HG03060 (cell line): ENCODE results near the gene IRX4.

Experiments
- ATAC-seq: cut with Tn5 transposase; IDR thresholded peaks from one replicate; pipeline ENCODE4 v1.9.1; 2021; ENCODE audit warnings: low read depth, moderate number of reproducible peaks; ENCODE audit not compliant: unreplicated experiment

The IRX4 gene

GRCh38 chr5:1915316-1915715, 32.6 kb upstream of the IRX4 start:
- no peak for ATAC-seq

- ATAC-seq = no peak
Measured at GRCh38 chr5:1914471-1914870, 31.7 kb upstream of the IRX4 start.

DNA sequence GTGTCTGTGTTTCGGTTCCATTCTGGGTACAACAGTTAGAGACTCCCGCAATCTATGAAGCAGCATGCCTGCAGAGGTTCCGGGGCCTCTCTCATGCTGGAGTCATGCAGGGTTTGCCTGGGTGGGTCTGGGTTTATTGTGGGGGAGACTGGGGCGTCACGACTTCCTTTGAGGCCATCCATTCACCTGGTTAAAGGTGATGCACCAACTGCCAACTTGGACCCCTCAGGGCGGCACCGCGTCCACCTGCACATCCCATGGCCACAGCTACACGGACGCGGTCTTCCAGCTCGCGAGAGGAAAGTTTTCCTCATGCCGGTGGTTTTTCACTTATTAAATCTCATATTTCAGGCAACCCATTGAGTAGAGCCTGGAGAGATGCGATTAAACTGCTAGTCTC, 30.9 kb upstream of the IRX4 start:
- no peak for ATAC-seq

DNA sequence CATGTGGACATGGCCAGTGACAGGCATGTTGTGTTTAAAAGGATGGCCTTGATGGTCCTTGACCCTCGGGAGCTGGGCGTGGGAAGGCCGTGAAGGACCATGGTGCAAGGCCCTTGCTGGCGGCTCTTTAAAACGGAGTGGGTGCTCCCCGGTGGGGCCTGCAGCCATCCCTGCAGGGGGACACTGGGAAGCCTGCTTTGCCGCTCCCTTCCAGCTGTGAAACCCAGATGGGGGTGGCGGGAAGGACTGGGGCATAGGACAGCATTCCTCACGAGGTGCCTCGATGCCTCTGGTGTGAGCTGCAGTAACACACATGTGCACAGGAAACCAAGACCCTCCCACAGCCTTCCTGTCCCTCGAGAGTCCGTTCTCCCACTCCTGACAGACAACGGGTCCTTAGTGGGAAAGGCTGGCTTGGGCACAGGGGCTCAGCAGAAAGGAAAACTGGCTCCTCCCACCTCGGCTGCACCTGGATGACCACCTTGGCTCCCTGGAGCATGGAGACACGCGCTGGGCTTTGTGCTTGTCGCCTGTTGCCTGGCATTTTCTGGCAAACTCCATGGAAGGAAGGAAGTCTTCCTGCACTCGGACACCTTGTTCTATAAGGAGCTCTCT, 30.3 kb upstream of the IRX4 start:
- ATAC-seq = no peak

DNA sequence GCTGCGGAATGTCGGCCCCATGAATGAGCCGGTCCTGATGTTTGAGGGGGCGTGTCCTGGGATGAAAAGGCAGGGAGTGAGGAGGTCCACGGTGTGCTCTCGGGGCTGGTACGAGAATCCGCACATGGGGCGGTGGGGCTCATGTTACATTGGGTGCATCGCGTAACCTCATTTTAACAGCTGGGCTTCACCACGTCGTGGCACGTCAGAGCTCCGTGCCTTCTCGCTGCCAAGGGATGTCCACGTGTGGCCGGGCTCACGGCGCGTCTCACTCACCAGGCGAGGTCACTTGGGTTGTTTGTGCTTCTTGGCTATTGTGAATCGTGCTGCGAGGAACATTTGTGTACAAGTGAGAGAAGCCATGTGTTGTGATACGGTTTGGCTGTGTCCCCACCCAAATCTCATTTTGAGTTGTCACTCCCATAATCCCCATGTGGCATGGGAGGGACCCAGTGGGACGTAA, 29.1 kb upstream of the IRX4 start:
- ATAC-seq = no peak

- ATAC-seq = no peak
Measured at GRCh38 chr5:1910861-1911772, 28.4 kb upstream of the IRX4 start.

DNA sequence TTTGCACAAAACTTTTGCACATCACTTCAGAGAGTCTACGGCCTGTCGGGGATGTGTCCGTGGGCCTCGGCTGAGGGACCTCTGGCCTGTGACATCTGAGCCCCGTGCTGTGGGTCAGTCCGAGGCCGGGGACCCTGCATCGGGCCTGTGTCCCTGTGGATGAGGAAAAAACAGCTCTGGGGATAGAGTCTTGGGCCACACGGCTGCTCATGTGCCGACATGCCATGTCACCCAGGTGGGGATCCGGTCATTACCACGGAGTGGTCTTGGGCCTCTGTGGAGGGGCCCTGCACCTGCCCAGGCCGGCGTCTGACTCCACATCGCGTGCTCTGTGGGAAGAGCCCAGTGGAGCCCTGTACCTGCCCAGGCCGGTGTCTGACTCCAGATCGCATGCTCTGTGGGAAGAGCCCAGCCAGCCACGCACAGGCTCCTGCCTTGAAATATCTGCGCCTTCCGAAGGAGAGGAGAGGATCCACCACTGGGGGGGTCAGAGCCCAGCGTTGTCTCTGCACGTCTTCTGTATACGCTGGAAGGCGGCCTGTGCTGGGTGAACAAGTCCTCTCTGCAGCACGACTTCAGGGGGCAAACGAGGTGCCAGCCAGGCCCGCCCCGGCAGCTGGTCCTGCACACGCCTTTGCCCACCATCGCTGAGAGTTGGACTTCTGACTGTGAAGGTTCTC, 27.5 kb upstream of the IRX4 start:
- ATAC-seq = no peak

GRCh38 chr5:1909346-1909985, 26.7 kb upstream of the IRX4 start:
- ATAC-seq = no peak

DNA sequence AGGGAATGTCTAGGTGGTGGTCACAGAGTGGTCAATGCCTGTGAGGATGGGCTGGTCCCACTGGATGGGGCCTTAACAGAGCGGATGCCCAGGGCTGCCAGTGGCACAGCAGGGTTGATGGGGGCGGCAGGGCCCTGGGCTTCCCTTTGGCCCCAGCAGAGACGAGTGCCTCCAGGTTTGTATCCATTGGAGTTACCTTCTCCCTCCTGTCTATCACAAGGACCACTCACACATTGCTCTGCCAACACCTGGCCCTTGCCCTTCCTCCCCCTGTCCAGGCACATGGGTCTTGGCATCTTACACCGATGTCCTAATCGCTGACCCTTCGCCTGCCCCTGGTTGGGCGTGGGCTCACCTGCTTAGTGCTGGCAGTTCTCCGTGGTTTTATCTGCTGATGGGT, 26.2 kb upstream of the IRX4 start:
- no peak for ATAC-seq

- no peak for ATAC-seq
Measured at GRCh38 chr5:1907616-1908015, 24.9 kb upstream of the IRX4 start.

DNA sequence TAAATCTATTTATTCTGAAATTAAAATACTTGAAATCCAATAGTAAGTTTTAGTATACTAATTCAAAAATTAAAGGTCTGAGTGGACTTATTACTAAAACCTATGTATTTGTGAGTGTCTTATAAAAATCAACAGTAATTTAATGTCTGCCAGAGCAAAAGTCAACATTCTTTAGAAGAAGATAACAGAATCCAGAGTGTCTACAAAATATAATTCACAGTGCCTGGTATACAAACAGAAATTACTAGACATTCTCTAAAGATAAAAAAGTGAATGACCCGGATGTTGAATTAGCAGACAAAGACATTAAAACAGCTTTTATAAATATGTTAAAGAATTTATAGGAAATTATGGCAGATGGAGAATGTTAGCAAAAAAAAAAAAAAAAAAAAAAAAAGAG, 22.4 kb upstream of the IRX4 start:
- no peak for ATAC-seq

DNA sequence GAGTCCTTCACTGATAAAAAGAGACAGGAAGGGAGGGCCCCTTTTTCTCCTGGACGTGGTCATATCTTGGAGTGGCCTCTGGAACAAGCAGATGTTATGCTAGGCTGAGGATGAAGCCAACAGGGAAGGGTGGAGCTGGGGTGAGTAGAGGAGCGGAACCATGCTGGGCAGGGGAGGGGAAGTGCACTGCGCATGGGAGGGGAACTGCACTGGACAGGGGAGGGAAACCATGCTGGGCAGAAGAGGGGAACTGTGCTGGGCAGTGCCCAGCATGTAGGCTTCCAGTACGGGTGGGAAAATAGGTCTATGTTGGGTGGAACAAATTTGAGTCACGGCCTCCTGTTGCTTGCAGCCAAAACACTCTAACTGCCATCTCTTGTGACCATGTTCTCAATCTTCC, 19.3 kb upstream of the IRX4 start:
- ATAC-seq = no peak

- no peak for ATAC-seq
Measured at GRCh38 chr5:1901061-1901460, 18.3 kb upstream of the IRX4 start.

GRCh38 chr5:1899201-1899600, 16.5 kb upstream of the IRX4 start:
- ATAC-seq = no peak

GRCh38 chr5:1897816-1898450, 15.2 kb upstream of the IRX4 start:
- no peak for ATAC-seq

DNA sequence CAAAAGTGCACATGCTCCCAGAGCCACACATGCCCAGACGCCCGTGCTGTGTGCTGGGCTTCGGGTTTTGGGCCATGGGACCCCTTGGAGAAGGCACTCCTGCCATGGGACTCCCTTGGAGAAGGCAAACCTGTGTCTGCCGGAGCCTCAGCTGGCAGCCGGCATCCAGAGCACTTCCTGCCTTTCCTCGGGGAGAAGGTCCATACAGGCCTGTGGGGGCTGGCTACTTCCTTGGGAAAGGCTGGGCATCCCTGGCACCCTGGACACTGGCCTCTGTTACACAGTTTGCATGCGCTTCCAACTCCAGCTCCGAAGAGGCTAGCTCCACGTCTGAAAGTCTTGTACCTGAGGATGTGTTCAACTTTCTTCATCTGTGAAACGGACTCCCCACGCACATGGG, 14.7 kb upstream of the IRX4 start:
- no peak for ATAC-seq

DNA sequence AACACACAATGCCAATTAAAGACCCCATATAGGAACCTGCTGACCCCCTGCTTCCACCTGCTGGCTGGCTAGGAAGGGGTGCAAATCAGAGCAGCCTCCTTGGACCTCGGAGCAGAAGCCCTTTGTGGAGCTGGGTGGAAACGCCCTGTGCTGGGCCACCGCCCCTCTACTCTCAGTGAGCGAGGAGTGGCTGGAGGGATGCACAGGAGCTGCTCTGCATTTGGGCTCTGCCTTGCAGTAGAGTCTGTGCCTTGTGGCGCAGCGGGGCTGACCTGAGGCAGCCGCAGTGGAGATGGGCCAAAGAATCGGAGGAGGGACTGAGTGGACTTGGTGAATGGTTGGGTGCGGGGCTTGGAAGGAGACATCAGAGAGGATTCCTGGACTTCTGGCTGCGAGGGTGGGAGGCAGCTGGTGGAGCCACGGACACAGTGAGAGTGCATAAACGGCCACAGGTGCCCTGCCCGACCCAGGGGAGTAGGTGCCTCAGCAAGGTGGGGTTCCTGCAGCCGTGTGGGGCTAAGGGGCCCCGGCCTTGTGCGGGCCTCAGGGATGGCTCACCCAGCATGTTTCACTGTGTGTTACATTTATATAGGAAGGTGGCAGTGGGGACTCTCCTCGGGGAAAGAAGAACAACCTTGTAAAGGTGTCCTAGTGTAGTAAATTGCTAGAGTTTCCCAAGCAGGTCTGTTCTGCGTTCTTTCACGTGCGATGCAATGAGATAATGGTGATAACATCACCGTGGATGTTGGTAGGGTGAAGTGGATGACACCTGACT, 14.1 kb upstream of the IRX4 start:
- ATAC-seq = no peak

GRCh38 chr5:1895739-1896420, 13.2 kb upstream of the IRX4 start:
- ATAC-seq = no peak

DNA sequence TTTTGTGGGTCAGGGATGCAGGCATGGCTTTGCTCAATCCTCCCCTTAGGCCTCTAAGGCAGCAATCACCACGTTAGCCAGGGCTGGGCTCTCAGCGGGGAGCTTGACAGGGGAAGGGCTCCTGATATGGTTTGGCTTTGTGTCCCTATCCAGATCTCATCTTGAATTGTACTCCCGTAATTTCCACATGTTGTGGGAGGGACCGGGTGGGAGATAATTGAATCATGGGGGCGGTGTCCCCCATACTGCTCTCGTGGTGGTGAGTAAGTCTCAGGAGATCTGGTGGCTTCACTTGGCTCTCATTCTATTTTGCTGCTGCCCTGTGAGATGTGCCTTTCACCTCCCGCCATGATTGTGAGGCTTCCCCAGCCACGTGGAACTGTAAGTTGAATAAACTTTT, 11.5 kb upstream of the IRX4 start:
- no peak for ATAC-seq
